ENCODE measurements around the gene NAT10.

NAT10 gene

DNA sequence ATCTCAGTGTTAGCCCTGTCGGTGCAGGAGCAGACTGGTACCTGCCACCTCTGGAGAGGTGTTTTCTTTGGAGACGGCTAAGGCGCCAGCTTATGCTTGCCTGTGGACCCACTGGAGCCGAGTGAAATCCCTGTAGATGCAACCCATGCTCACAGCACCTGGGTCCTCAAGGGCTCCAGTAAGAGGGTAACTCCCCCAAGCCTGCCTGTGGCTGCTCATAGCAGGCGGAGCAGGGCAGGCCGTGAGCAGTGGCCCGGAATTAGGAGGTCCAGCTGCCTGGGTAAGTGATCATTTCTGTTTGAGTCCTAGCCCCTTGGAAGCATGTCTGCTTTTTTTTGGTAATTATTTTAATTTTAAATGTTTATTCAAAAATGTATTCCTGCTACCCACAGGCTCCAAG is 43.8 kb downstream of the NAT10 start:
- POLR2A ChIA-PET, result interaction anchor here (1.1 kb wide), 1 partner anchor 9 kb away, joined by 3 read pairs; no protein-coding TSS in a partner anchor
- TF ChIP-seq, protein P1, sequence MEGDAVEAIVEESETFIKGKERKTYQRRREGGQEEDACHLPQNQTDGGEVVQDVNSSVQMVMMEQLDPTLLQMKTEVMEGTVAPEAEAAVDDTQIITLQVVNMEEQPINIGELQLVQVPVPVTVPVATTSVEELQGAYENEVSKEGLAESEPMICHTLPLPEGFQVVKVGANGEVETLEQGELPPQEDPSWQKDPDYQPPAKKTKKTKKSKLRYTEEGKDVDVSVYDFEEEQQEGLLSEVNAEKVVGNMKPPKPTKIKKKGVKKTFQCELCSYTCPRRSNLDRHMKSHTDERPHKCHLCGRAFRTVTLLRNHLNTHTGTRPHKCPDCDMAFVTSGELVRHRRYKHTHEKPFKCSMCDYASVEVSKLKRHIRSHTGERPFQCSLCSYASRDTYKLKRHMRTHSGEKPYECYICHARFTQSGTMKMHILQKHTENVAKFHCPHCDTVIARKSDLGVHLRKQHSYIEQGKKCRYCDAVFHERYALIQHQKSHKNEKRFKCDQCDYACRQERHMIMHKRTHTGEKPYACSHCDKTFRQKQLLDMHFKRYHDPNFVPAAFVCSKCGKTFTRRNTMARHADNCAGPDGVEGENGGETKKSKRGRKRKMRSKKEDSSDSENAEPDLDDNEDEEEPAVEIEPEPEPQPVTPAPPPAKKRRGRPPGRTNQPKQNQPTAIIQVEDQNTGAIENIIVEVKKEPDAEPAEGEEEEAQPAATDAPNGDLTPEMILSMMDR (IDR thresholded peaks at IDR 0.05; ENCODE audit: insufficient read depth, low read length, missing control alignments), result no peak
- no peak for DNase-seq (ENCODE audit: low read depth, low spot score)
- no peak overlapping the region for H3K4me3 ChIP-seq (ENCODE audit: low read depth, low read length)
- CTCF ChIA-PET, result interaction anchor here (1.0 to 2.6 kb wide), 7 partner anchors 12 to 343 kb away, joined by 3 to 14 read pairs (median 7); partner anchors contain the start of gene ABTB2

DNA sequence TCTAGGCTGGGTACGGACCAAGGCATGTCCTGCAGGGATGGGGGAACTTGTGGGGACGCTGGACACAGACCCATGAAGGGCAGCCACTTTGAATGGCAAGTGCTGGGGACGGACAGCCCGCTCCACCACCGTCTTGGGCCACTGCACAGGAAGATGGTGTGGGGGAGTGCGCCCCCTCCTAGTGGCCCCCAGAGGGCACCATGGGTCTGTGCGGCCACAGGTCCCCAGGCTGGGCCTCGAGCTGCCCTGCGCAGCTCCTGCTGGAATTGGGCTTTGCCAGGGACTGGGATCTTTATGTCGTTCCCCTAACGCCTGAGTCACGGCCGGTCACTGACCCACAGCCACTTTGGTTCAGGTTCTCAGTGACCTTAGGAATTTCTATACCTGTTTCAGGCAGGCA is 44.4 kb downstream of the NAT10 start:
- H3K4me3 ChIP-seq (ENCODE audit: low read depth, low read length), result no peak overlapping the region
- no peak for DNase-seq (ENCODE audit: low read depth, low spot score)
- ChIA-PET POLR2A (interaction anchor here (1.1 kb wide), 1 partner anchor 9 kb away, joined by 3 read pairs; no protein-coding TSS in a partner anchor), CTCF (interaction anchor here (0.8 to 2.6 kb wide), 10 partner anchors 9 to 342 kb away, joined by 3 to 14 read pairs (median 6); partner anchors contain the start of gene ABTB2)
- TF ChIP-seq, protein P1 (IDR thresholded peaks at IDR 0.05; ENCODE audit: insufficient read depth, low read length, missing control alignments), result peak; percentile 69

DNA sequence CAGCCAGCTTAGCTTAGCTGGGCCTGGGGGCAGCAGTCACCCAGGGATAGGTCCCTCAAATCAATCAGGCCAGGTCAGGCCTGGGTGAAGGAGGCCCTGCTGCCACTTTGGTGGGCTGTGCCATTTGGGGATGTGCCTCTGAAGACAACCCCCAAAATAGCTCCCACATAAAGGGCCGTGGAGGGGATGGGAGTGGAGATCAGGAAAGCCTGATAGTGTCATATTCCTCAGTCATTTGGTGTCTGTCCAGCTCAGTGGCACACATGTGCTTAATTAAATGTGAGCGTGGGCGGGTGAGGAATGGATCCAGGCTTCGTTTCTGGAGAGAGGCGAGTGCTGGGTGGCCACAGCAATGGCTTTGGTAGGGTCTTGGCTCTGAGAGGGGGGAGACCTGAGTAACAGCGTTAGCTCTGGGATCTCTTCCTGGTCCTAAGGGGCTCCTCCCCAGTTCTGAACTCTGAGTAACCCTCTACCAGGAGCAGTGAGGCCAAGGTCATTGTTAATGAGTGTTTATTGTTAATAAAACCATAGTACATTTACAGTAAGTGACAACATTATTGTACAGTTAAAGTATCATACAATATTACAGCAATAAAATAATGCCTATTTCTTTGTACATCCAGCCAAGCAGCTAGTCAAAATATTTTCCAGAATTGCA is 45.2 kb downstream of the NAT10 start:
- CTCF ChIA-PET, result interaction anchor here (0.8 to 2.6 kb wide), 10 partner anchors 8 to 342 kb away, joined by 3 to 14 read pairs (median 6); partner anchors contain the start of gene ABTB2
- POLR2A ChIA-PET, result interaction anchor here (0.6 kb wide), 1 partner anchor 18 kb away, joined by 3 read pairs; no protein-coding TSS in a partner anchor
- TF ChIP-seq, protein P1 (IDR thresholded peaks at IDR 0.05; ENCODE audit: insufficient read depth, low read length, missing control alignments), result no peak
- no peak overlapping the region for H3K4me3 ChIP-seq (ENCODE audit: low read depth, low read length)
- no peak for DNase-seq (ENCODE audit: low read depth, low spot score)

DNA sequence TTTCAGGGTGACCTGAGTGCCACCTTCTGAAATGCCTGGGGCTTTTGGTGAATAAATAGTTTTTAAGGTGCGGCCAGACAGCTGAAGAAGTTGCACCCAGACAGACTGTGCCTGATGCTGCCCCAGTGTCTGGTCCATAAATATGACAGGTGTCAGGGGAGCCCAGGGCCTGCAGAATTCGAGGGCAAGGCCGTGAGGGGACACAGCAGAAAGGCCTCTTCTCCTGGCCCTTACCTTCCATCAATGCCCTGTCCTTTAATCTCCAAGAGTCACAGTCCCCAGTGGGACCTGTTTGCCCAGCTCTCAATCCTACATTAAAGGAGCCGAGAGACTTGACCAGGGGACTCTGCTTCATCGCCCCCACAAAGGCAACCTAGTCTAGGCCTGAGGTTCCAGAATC is 45.7 kb downstream of the NAT10 start:
- TF ChIP-seq, protein P1 (IDR thresholded peaks at IDR 0.05; ENCODE audit: insufficient read depth, low read length, missing control alignments), result no peak
- CTCF ChIA-PET, result interaction anchor here (0.6 to 2.6 kb wide), 6 partner anchors 8 to 342 kb away, joined by 3 to 14 read pairs (median 9); partner anchors contain the start of gene ABTB2
- POLR2A ChIA-PET, result interaction anchor here (0.6 kb wide), 1 partner anchor 17 kb away, joined by 3 read pairs; no protein-coding TSS in a partner anchor
- no peak for DNase-seq (ENCODE audit: low read depth, low spot score)
- no peak overlapping the region for H3K4me3 ChIP-seq (ENCODE audit: low read depth, low read length)

DNA sequence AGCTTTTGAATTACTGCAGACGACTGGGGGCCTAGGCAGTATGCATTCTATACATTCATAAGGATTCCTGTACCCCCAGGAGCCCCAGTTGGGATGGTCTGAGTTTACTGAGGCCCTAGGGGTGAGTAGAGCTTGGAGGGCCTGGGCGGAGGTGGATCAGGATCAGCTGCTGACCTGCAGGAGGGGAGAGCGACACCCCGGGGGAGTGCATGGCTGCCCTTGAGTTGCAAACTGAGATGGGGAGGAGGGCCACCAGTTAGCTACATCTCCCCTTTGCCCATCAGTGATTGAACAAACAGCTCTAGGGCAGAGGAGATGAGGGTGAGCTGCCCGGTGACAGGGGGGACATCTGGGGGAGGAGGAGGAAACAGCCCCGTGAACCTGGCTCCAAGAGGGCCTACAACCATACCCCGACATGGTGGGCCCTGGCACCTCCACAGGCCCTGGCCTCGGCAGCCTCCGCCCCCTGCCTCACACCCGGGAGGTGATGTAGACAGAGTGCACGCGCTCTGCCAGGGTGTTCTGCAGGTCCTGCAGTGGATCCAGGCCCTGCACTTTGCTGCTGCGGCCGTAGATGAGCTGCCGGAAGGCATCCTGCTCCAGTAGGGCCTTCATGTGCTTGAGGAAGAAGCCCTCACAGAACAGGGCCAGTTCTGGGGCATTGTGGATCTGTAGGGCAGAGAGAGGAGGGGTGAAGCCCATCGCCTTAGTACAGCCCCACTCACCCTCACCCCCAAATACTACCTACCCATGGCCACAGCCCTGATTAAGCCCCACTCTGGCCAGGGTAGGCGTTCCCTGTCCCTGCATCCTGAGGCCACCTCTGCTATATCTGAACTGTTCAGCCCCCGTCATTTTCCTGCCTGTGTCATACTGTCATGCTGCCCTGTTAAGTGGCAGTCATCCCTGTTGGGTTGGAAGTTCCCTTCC is 46.8 kb downstream of the NAT10 start:
- CTCF ChIA-PET, result interaction anchor here (0.6 to 2.6 kb wide), 6 partner anchors 9 to 341 kb away, joined by 3 to 14 read pairs (median 6); no protein-coding TSS in a partner anchor
- no peak for DNase-seq (ENCODE audit: low read depth, low spot score)
- TF ChIP-seq, protein P1 (IDR thresholded peaks at IDR 0.05; ENCODE audit: insufficient read depth, low read length, missing control alignments), result no peak
- no peak overlapping the region for H3K4me3 ChIP-seq (ENCODE audit: low read depth, low read length)
- POLR2A ChIA-PET, result no interaction called here

Data from AG04449 (cell line).